Kidney (tissue), 14 donors: ENCODE results near the gene UGT2A2. TPM values are rescaled to one million over a fixed set of nuclear protein-coding genes. Genes with fewer than 3 reads are reported as not detected.
A peak's percentile ranks its signal among the peaks of the same experiment; 100 is the strongest.

Experiments
- DNase-seq, 5 donors: peaks; one replicate each; pipeline ENCODE4 v3.0.0-alpha.2; 2013 to 2020
- FAIRE-seq: peaks from 2 replicates; lab custom pipeline; 2012; peaks lifted over from hg19 to GRCh38; lab: Jason Lieb, UNC
- H3K27ac ChIP-seq, 2 donors: one replicate each; pipeline ENCODE4 v1.7.0; 2013; ENCODE audit warnings: low read depth in 2 of 2, low read length in 2 of 2, inconsistent platforms in 1 of 2
- H3K27me3 ChIP-seq: one replicate; pipeline ENCODE4 v1.7.1; 2013; ENCODE audit warnings: low read length, inconsistent platforms; ENCODE audit not compliant: control insufficient read depth, insufficient read depth
- H3K36me3 ChIP-seq, 3 donors: one replicate each; pipeline versions ENCODE4 v1.7.0 to v1.7.1; 2013; ENCODE audit warnings: low read length in 3 of 3, control low read depth in 1 of 3, inconsistent platforms in 1 of 3; ENCODE audit not compliant: insufficient read depth in 3 of 3, control insufficient read depth in 2 of 3
- H3K4me1 ChIP-seq, 3 donors: one replicate each; pipeline versions ENCODE4 v1.7.0 to v1.7.1; 2013; ENCODE audit warnings: low read length in 3 of 3, inconsistent platforms in 1 of 3, low read depth in 1 of 3; ENCODE audit not compliant: control insufficient read depth in 2 of 3, insufficient read depth in 2 of 3
- H3K4me3 ChIP-seq, 3 donors: one replicate each; pipeline versions ENCODE4 v1.7.0 to v1.8.1; 2013; ENCODE audit warnings: low read length in 3 of 3, control low read depth in 1 of 3, inconsistent platforms in 1 of 3
- H3K9ac ChIP-seq, 3 donors: one replicate each; pipeline versions ENCODE4 v1.7.0 to v1.7.1; 2013; ENCODE audit warnings: low read length in 3 of 3, control low read depth in 1 of 3, inconsistent platforms in 1 of 3
- H3K9me3 ChIP-seq, 3 donors: one replicate each; pipeline versions ENCODE4 v1.7.0 to v1.7.1; 2013; ENCODE audit warnings: low read length in 3 of 3, control low read depth in 1 of 3, inconsistent platforms in 1 of 3; ENCODE audit not compliant: control insufficient read depth in 2 of 3, insufficient read depth in 1 of 3
- CTCF ChIP-seq: IDR thresholded peaks from 3 replicates; pipeline ENCODE4 v1.5.1; 2012; ENCODE audit warnings: mild to moderate bottlenecking, moderate library complexity, borderline replicate concordance; ENCODE audit not compliant: insufficient read depth; ENCODE audit errors: extremely low read depth
- intact Hi-C: fragments of 100-400 bp; cut with DNase I; formaldehyde crosslinking; loops from one replicate; pipeline ENCODE4 v1.11.1; 2022
- polyA plus RNA-seq: library from polyadenylated mRNA; stranded (reverse); fragments of 350-450 nt; fragmentation: Illumina TruSeq; extraction: RNeasy Lipid Tissue Mini Kit (QIAGEN cat#74804); gene quantifications from one replicate; pipeline ENCODE4 v1.2.3, GENCODE V29; 2014; ENCODE audit warnings: low read depth, low replicate concordance; ENCODE audit not compliant: insufficient read depth
- total RNA-seq: library from RNA; stranded (reverse); fragmentation: NEBNext Ultra II Directional; extraction: Animal tissue kit (Norgen Biotek cat#: 25700); gene quantifications from one replicate; pipeline ENCODE4 v1.2.1, GENCODE V29; 2021
- donor health status: control.
- donor health status: control.
- donor health status: control.
- donor health status: control.
- donor health status: control.
- donor health status: DM: yes; HTN: yes; CAD: no.
- donor health status: Normal renal cell carcinoma (clear cell type).

Gene UGT2A2
- total and polyA plus RNA-seq, 2 donors from 2014 or later = not detected

- Histone ChIP-seq H3K9me3 (no peaks in the 10 kb centered on the region), H3K36me3 (no peaks in the 10 kb centered on the region), H3K4me3 (no peak overlapping the region), H3K27ac (no peak overlapping the region), H3K4me1 (no peaks in the 10 kb centered on the region), H3K9ac (no peak overlapping the region), H3K27me3 (no peaks in the 10 kb centered on the region)
- FAIRE-seq = peak; percentile 90
- intact Hi-C loops = no loop called here
- TF ChIP-seq CTCF = peak; percentile 51
- DNase-seq = peak in 2 of 5 donors; percentile 59 to 77
Measured at GRCh38 chr4:69617083-69617694, 22.3 kb downstream of the UGT2A2 start.

GRCh38 chr4:69610484-69610883 lies 29.0 kb downstream of the UGT2A2 start:
- H3K27ac ChIP-seq = no peak overlapping the region
- no peak overlapping the region for H3K9ac ChIP-seq
- FAIRE-seq (no peak), DNase-seq (no peak)
- no peaks in the 10 kb centered on the region for H3K4me1 ChIP-seq
- H3K36me3 ChIP-seq = no peaks in the 10 kb centered on the region
- TF ChIP-seq CTCF = no peak
- intact Hi-C loops = no loop called here
- H3K27me3 ChIP-seq = no peaks in the 10 kb centered on the region
- H3K4me3 ChIP-seq = no peak overlapping the region
- H3K9me3 ChIP-seq = no peaks in the 10 kb centered on the region

GRCh38 chr4:69601065-69601464 lies 38.4 kb downstream of the UGT2A2 start:
- Histone ChIP-seq H3K36me3 (no peaks in the 10 kb centered on the region), H3K9ac (no peak overlapping the region), H3K9me3 (no peaks in the 10 kb centered on the region), H3K27ac (no peak overlapping the region), H3K4me1 (no peaks in the 10 kb centered on the region), H3K4me3 (no peak overlapping the region), H3K27me3 (no peaks in the 10 kb centered on the region)
- intact Hi-C loops = no loop called here
- no peak for TF ChIP-seq CTCF
- FAIRE-seq (no peak), DNase-seq (no peak)

- no peak for DNase-seq
- H3K27me3 ChIP-seq = no peaks in the 10 kb centered on the region
- no peak for FAIRE-seq
- intact Hi-C loops = no loop called here
- H3K9me3 ChIP-seq = no peaks in the 10 kb centered on the region
- no peaks in the 10 kb centered on the region for H3K36me3 ChIP-seq
- TF ChIP-seq CTCF = no peak
- no peak overlapping the region for H3K4me3 ChIP-seq
- no peaks in the 10 kb centered on the region for H3K4me1 ChIP-seq
- no peak overlapping the region for H3K9ac ChIP-seq
- H3K27ac ChIP-seq = no peak overlapping the region
Measured at GRCh38 chr4:69600013-69600412, 39.4 kb downstream of the UGT2A2 start.
